A549 (cell line): ENCODE results near the gene TOMM20L. TPM values are rescaled to one million over a fixed set of nuclear protein-coding genes. Genes with fewer than 3 reads are reported as not detected.
A peak's percentile ranks its signal among the peaks of the same experiment; 100 is the strongest.

Experiments
- BCL3 ChIP-seq: fragments of >200 bp; sonication (Bioruptor Twin); formaldehyde crosslinking; IDR thresholded peaks from 3 replicates; pipeline ENCODE4 v1.6.1; 2016
- CBX2 ChIP-seq: fragments of 200-600 bp; sonication (generic); IDR thresholded peaks from 2 replicates; pipeline ENCODE4 v1.6.1; 2016; ENCODE audit warnings: low read depth, mild to moderate bottlenecking, borderline replicate concordance
- CHD2 ChIP-seq: fragments of 150-350 bp; IDR thresholded peaks from 2 replicates; pipeline ENCODE4 v1.6.1; 2014; ENCODE audit warnings: low read length; ENCODE audit not compliant: partially characterized antibody
- CHD4 ChIP-seq: fragments of 200-600 bp; sonication (generic); IDR thresholded peaks from 2 replicates; pipeline ENCODE4 v1.6.1; 2016; ENCODE audit warnings: antibody characterized with exemption, mild to moderate bottlenecking, borderline replicate concordance
- E2F6 ChIP-seq: IDR thresholded peaks from 2 replicates; pipeline ENCODE4 v1.6.1; 2012; ENCODE audit warnings: low read depth, borderline replicate concordance
- EHF ChIP-seq: fragments of 250-450 bp; sonication (Bioruptor Pico); IDR thresholded peaks from 2 replicates; pipeline ENCODE4 v1.5.0; 2020; ENCODE audit warnings: mild to moderate bottlenecking
- EHMT2 ChIP-seq: fragments of 200-600 bp; sonication (generic); IDR thresholded peaks from 2 replicates; pipeline ENCODE4 v1.6.1; 2016; ENCODE audit warnings: antibody characterized with exemption, low read depth, mild to moderate bottlenecking, moderate library complexity
- FOSB ChIP-seq: fragments of 250-450 bp; sonication (Bioruptor Pico); IDR thresholded peaks from 2 replicates; pipeline ENCODE4 v1.5.0; 2020; ENCODE audit warnings: mild to moderate bottlenecking, moderate library complexity
- FOSL2 ChIP-seq, 2 experiments: fragments of 450-650 bp in 1 of 2; fragments of >200 bp in 1 of 2; sonication (Bioruptor Twin) in 1 of 2; formaldehyde crosslinking; IDR thresholded peaks; 2 replicates each; pipeline versions ENCODE4 v1.5.0 to v1.6.1; 2016 to 2020; ENCODE audit warnings: mild to moderate bottlenecking in 1 of 2, moderate library complexity in 1 of 2
- GATA3 ChIP-seq: IDR thresholded peaks from 2 replicates; pipeline ENCODE4 v1.6.1; 2012; ENCODE audit warnings: borderline replicate concordance
- HDAC2 ChIP-seq: fragments of 200-600 bp; sonication (generic); IDR thresholded peaks from 2 replicates; pipeline ENCODE4 v1.6.1; 2016
- HEYL ChIP-seq: fragments of 250-450 bp; sonication (Bioruptor Pico); IDR thresholded peaks from 2 replicates; pipeline ENCODE4 v1.8.0; 2021; ENCODE audit warnings: mild to moderate bottlenecking, moderate library complexity
- HOXA7 ChIP-seq: fragments of 250-450 bp; sonication (Bioruptor Pico); IDR thresholded peaks from 2 replicates; pipeline ENCODE4 v1.5.0; 2020; ENCODE audit warnings: mild to moderate bottlenecking, moderate library complexity
- HOXB5 ChIP-seq: fragments of 250-450 bp; sonication (Bioruptor Pico); IDR thresholded peaks from 2 replicates; pipeline ENCODE4 v1.5.0; 2020; ENCODE audit warnings: mild to moderate bottlenecking, moderate library complexity
- JUN ChIP-seq, 2 experiments: fragments of >200 bp; sonication (Bioruptor Twin); formaldehyde crosslinking; IDR thresholded peaks; 2 replicates in 1 of 2; 3 replicates in 1 of 2; pipeline ENCODE4 v1.6.1; 2016 to 2017
- KDM1A ChIP-seq: fragments of 200-600 bp; sonication (generic); IDR thresholded peaks from 2 replicates; pipeline ENCODE4 v1.6.1; 2016; ENCODE audit warnings: low read depth, mild to moderate bottlenecking
- KDM5A ChIP-seq: fragments of 200-600 bp; sonication (generic); IDR thresholded peaks from 2 replicates; pipeline ENCODE4 v1.6.1; 2016; ENCODE audit warnings: antibody characterized with exemption, mild to moderate bottlenecking
- MYC ChIP-seq: IDR thresholded peaks from 2 replicates; pipeline ENCODE4 v1.6.1; 2012; ENCODE audit warnings: mild to moderate bottlenecking, inconsistent platforms, low read length, improper control_type of control experiment, borderline replicate concordance
- NFE2L2 ChIP-seq: fragments of 150-350 bp; conservative IDR thresholded peaks from 2 replicates; pipeline ENCODE4 v1.6.1; 2014; ENCODE audit warnings: low read length
- NR3C1 ChIP-seq: fragments of >200 bp; sonication (Bioruptor Twin); formaldehyde crosslinking; IDR thresholded peaks from 3 replicates; pipeline ENCODE4 v1.6.1; 2017
- PBX3 ChIP-seq: IDR thresholded peaks from 2 replicates; pipeline ENCODE4 v1.6.1; 2012
- POLR2AphosphoS2 ChIP-seq: conservative IDR thresholded peaks from 2 replicates; pipeline ENCODE4 v1.6.1; 2012; ENCODE audit warnings: low read length, improper control_type of control experiment, inconsistent platforms
- RAD21 ChIP-seq, 2 experiments: fragments of >200 bp in 1 of 2; sonication (Bioruptor Twin) in 1 of 2; formaldehyde crosslinking in 1 of 2; IDR thresholded peaks in 1 of 2; conservative IDR thresholded peaks in 1 of 2; 2 replicates in 1 of 2; 3 replicates in 1 of 2; pipeline ENCODE4 v1.6.1; 2012 to 2018; ENCODE audit warnings: inconsistent platforms in 1 of 2
- RCOR1 ChIP-seq: fragments of 150-350 bp; IDR thresholded peaks from 2 replicates; pipeline ENCODE4 v1.6.1; 2014; ENCODE audit warnings: antibody characterized with exemption, low read length, low read depth
- REST ChIP-seq: fragments of 200-600 bp; sonication (generic); IDR thresholded peaks from 2 replicates; pipeline ENCODE4 v1.6.1; 2016; ENCODE audit warnings: antibody characterized with exemption, mild to moderate bottlenecking, moderate library complexity
- RNF2 ChIP-seq: fragments of 200-600 bp; sonication (generic); IDR thresholded peaks from 2 replicates; pipeline ENCODE4 v1.6.1; 2016; ENCODE audit warnings: low read depth, mild to moderate bottlenecking, antibody characterized with exemption, moderate library complexity, borderline replicate concordance
- SMC3 ChIP-seq: fragments of >200 bp; sonication (Bioruptor Twin); formaldehyde crosslinking; IDR thresholded peaks from 3 replicates; pipeline ENCODE4 v1.6.1; 2018; ENCODE audit warnings: inconsistent platforms
- TFCP2L1 ChIP-seq: fragments of 250-450 bp; sonication (Bioruptor Pico); IDR thresholded peaks from 2 replicates; pipeline ENCODE4 v1.5.0; 2021; ENCODE audit warnings: mild to moderate bottlenecking
- ZFP36 ChIP-seq: fragments of 450-650 bp; IDR thresholded peaks from 2 replicates; pipeline ENCODE4 v1.6.1; 2014; ENCODE audit warnings: borderline replicate concordance; ENCODE audit not compliant: partially characterized antibody
- polyA plus RNA-seq, 4 experiments: library from polyadenylated mRNA; depleted of rRNA in 3 of 4; stranded (reverse); fragments of >200 nt; fragmentation: RNase III in 1 of 4; extraction: RNeasy Plus Mini Kit Qiagen cat#74134 plus additional on column Dnase treatment in 1 of 4; gene quantifications; 2 replicates in 3 of 4; 3 replicates in 1 of 4; pipeline ENCODE4 v1.2.3, GENCODE V29; 2011 to 2017
- TF ChIP-seq, protein P1 (sequence below): fragments of >200 bp; sonication (Bioruptor Twin); formaldehyde crosslinking; IDR thresholded peaks from 3 replicates; pipeline ENCODE4 v1.5.1; 2016
- TF ChIP-seq, protein P2 (sequence below): IDR thresholded peaks from 2 replicates; pipeline ENCODE4 v1.6.1; 2012
- TF ChIP-seq, protein P3 (sequence below): fragments of 250-450 bp; sonication (Bioruptor Pico); IDR thresholded peaks from 2 replicates; pipeline ENCODE4 v1.5.0; 2021; ENCODE audit warnings: mild to moderate bottlenecking, moderate library complexity, borderline replicate concordance

The TOMM20L gene
- polyA plus RNA-seq, 2 of the 4 experiments (the other 2 are of a cell fraction): not detected

DNA sequence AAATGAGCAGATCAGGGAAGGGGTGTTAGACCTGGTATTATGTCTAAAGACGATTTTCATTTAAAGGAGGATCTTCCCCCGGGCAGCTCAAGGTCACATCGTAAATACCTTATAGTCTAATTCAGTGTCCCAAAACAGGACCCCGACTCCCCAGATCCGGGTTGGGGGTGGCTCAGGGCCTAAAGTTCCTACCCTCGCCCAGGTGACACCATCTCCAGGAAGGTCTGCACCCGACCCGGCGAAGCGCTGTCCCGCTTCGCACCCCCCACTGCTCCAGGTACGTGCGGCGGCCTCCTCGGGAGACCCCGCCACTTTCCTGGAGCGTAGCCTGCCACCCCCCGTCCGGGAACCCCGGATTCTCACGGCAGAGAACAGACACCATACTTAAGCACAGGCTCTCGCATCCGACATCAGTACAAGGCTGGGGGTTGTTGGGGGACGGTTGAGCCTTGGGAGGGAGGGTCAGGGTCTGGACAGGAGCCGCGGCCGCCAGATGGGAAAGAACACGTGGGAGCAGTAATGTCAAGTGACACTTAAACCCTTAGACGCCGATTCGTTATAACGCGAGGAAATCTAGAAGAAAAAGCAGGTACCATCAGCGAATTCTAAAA, 31.0 kb downstream of the TOMM20L start (continued):
- no peak for TF ChIP-seq KDM1A
- no peak for TF ChIP-seq CHD2
- no peak for TF ChIP-seq HOXA7
- no peak for TF ChIP-seq ZFP36
- TF ChIP-seq GATA3: no peak
- TF ChIP-seq SMC3: no peak
- TF ChIP-seq PBX3: 0 out of 2 replicates have a peak, but pooled peaks have one; percentile 19
- TF ChIP-seq RNF2: no peak
- TF ChIP-seq HOXB5 (CRISPR knock-in tag): 0 out of 2 replicates have a peak, but pooled peaks have one; percentile 22
- no peak; the same call in 2 of the 3 replicates for TF ChIP-seq BCL3
- peak; percentile 63; the same call in 1 of the 2 replicates for TF ChIP-seq MYC
- TF ChIP-seq REST: no peak
- peak; percentile 83; the same call in 1 of the 2 replicates for TF ChIP-seq E2F6
- no peak for TF ChIP-seq HDAC2
- TF ChIP-seq, protein P1, sequence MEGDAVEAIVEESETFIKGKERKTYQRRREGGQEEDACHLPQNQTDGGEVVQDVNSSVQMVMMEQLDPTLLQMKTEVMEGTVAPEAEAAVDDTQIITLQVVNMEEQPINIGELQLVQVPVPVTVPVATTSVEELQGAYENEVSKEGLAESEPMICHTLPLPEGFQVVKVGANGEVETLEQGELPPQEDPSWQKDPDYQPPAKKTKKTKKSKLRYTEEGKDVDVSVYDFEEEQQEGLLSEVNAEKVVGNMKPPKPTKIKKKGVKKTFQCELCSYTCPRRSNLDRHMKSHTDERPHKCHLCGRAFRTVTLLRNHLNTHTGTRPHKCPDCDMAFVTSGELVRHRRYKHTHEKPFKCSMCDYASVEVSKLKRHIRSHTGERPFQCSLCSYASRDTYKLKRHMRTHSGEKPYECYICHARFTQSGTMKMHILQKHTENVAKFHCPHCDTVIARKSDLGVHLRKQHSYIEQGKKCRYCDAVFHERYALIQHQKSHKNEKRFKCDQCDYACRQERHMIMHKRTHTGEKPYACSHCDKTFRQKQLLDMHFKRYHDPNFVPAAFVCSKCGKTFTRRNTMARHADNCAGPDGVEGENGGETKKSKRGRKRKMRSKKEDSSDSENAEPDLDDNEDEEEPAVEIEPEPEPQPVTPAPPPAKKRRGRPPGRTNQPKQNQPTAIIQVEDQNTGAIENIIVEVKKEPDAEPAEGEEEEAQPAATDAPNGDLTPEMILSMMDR: no peak
- no peak for TF ChIP-seq FOSL2 (IDR thresholded peaks at IDR 0.05)
- TF ChIP-seq FOSL2 (CRISPR knock-in tag; IDR thresholded peaks at IDR 0.05): no peak
- peak; percentile 49; the same call in 1 of the 2 replicates for TF ChIP-seq KDM5A
- TF ChIP-seq POLR2AphosphoS2: no peak
- no peak for TF ChIP-seq NR3C1
- TF ChIP-seq, protein P2, sequence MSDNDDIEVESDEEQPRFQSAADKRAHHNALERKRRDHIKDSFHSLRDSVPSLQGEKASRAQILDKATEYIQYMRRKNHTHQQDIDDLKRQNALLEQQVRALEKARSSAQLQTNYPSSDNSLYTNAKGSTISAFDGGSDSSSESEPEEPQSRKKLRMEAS: peak; percentile 99
- TF ChIP-seq HEYL (CRISPR knock-in tag): no peak
- no peak for TF ChIP-seq EHF (CRISPR knock-in tag)
- no peak for TF ChIP-seq RAD21 (conservative IDR thresholded peaks at IDR 0.05 in 1 of 2, IDR thresholded peaks at IDR 0.05 in 1 of 2)
- TF ChIP-seq TFCP2L1 (CRISPR knock-in tag): no peak
- no peak for TF ChIP-seq EHMT2
- TF ChIP-seq FOSB (CRISPR knock-in tag): no peak
- TF ChIP-seq CHD4: no peak; the same call in 1 of the 2 replicates
- TF ChIP-seq JUN (IDR thresholded peaks at IDR 0.05): no peak
- no peak for TF ChIP-seq RCOR1
- TF ChIP-seq CBX2: no peak
- TF ChIP-seq, protein P3, sequence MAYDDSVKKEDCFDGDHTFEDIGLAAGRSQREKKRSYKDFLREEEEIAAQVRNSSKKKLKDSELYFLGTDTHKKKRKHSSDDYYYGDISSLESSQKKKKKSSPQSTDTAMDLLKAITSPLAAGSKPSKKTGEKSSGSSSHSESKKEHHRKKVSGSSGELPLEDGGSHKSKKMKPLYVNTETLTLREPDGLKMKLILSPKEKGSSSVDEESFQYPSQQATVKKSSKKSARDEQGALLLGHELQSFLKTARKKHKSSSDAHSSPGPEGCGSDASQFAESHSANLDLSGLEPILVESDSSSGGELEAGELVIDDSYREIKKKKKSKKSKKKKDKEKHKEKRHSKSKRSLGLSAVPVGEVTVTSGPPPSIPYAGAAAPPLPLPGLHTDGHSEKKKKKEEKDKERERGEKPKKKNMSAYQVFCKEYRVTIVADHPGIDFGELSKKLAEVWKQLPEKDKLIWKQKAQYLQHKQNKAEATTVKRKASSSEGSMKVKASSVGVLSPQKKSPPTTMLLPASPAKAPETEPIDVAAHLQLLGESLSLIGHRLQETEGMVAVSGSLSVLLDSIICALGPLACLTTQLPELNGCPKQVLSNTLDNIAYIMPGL (CRISPR knock-in tag): no peak
- TF ChIP-seq NFE2L2: no peak
